Nephron progenitor cell (in vitro differentiated cells): Measurements from ENCODE around the gene SOHLH2.

Experiments used
- DNase-seq: peaks from one replicate; pipeline ENCODE4 v3.0.0; 2021
- H3K27ac Mint-ChIP-seq: 2 replicates; pipeline ENCODE4 v1.8.0; 2021; ENCODE audit warnings: mild to moderate bottlenecking, moderate library complexity, mixed read lengths
- H3K27me3 Mint-ChIP-seq: 2 replicates; pipeline ENCODE4 v1.8.0; 2021; ENCODE audit warnings: mild to moderate bottlenecking, low read depth, mixed read lengths; ENCODE audit not compliant: poor library complexity
- H3K36me3 Mint-ChIP-seq: 2 replicates; pipeline ENCODE4 v1.8.0; 2021; ENCODE audit warnings: low read depth, mixed read lengths
- H3K4me1 Mint-ChIP-seq: 2 replicates; pipeline ENCODE4 v1.8.0; 2021; ENCODE audit warnings: mixed read lengths
- H3K4me3 Mint-ChIP-seq: 2 replicates; pipeline ENCODE4 v1.8.0; 2021; ENCODE audit warnings: mild to moderate bottlenecking, moderate library complexity, mixed read lengths
- H3K9me3 Mint-ChIP-seq: 2 replicates; pipeline ENCODE4 v1.8.0; 2021; ENCODE audit warnings: mild to moderate bottlenecking, moderate library complexity, mixed read lengths
- CTCF ChIP-seq: fragments of 200-600 bp; sonication (generic); IDR thresholded peaks from 2 replicates; pipeline ENCODE4 v1.5.0; 2021; ENCODE audit warnings: antibody characterized with exemption

SOHLH2 gene

GRCh38 chr13:36183901-36184300, 30.5 kb downstream of the SOHLH2 start:
- Mint-ChIP-seq H3K27me3 (peaks cover 10% of the 10 kb centered on the region), H3K4me3 (no peak overlapping the region), H3K27ac (no peak overlapping the region), H3K4me1 (no peaks in the 10 kb centered on the region), H3K9me3 (no peaks in the 10 kb centered on the region), H3K36me3 (no peaks in the 10 kb centered on the region)
- TF ChIP-seq CTCF, result no peak
- no peak for DNase-seq

- H3K4me1 Mint-ChIP-seq, result no peaks in the 10 kb centered on the region
- H3K9me3 Mint-ChIP-seq, result no peaks in the 10 kb centered on the region
- H3K36me3 Mint-ChIP-seq, result no peaks in the 10 kb centered on the region
- H3K27ac Mint-ChIP-seq, result no peak overlapping the region
- TF ChIP-seq CTCF, result no peak
- peaks cover 10% of the 10 kb centered on the region for H3K27me3 Mint-ChIP-seq
- H3K4me3 Mint-ChIP-seq, result no peak overlapping the region
- DNase-seq, result no peak
Observed at GRCh38 chr13:36175621-36176020, 38.7 kb downstream of the SOHLH2 start.

GRCh38 chr13:36174923-36175322, 39.4 kb downstream of the SOHLH2 start:
- Mint-ChIP-seq H3K27ac (no peak overlapping the region), H3K27me3 (peaks cover 12% of the 10 kb centered on the region), H3K36me3 (no peaks in the 10 kb centered on the region), H3K9me3 (no peaks in the 10 kb centered on the region), H3K4me3 (no peak overlapping the region), H3K4me1 (no peaks in the 10 kb centered on the region)
- TF ChIP-seq CTCF, result no peak
- DNase-seq, result no peak

- no peak overlapping the region for H3K4me3 Mint-ChIP-seq
- peaks cover 9% of the 10 kb centered on the region for H3K27me3 Mint-ChIP-seq
- H3K9me3 Mint-ChIP-seq, result no peaks in the 10 kb centered on the region
- no peak overlapping the region for H3K27ac Mint-ChIP-seq
- no peaks in the 10 kb centered on the region for H3K4me1 Mint-ChIP-seq
- TF ChIP-seq CTCF, result no peak
- no peaks in the 10 kb centered on the region for H3K36me3 Mint-ChIP-seq
- no peak for DNase-seq
Observed at GRCh38 chr13:36173571-36174322, 40.6 kb downstream of the SOHLH2 start.

GRCh38 chr13:36166046-36166445, 48.3 kb downstream of the SOHLH2 start:
- peaks cover 19% of the 10 kb centered on the region for H3K4me1 Mint-ChIP-seq
- H3K36me3 Mint-ChIP-seq, result no peaks in the 10 kb centered on the region
- no peaks in the 10 kb centered on the region for H3K9me3 Mint-ChIP-seq
- TF ChIP-seq CTCF, result no peak
- H3K4me3 Mint-ChIP-seq, result no peak overlapping the region
- H3K27ac Mint-ChIP-seq, result no peak overlapping the region
- DNase-seq, result no peak
- H3K27me3 Mint-ChIP-seq, result peaks cover 4% of the 10 kb centered on the region

- H3K9me3 Mint-ChIP-seq, result no peaks in the 10 kb centered on the region
- peak overlapping the region; percentile 17 for H3K27ac Mint-ChIP-seq
- H3K4me3 Mint-ChIP-seq, result no peak overlapping the region
- H3K36me3 Mint-ChIP-seq, result no peaks in the 10 kb centered on the region
- H3K27me3 Mint-ChIP-seq, result peaks cover 3% of the 10 kb centered on the region
- H3K4me1 Mint-ChIP-seq, result peaks cover 19% of the 10 kb centered on the region
- TF ChIP-seq CTCF, result no peak
- DNase-seq, result peak; percentile 10
Observed at GRCh38 chr13:36163809-36164308, 50.5 kb downstream of the SOHLH2 start.
